ENCODE measurements around the gene CHN1.

- TF ChIP-seq, protein P1, sequence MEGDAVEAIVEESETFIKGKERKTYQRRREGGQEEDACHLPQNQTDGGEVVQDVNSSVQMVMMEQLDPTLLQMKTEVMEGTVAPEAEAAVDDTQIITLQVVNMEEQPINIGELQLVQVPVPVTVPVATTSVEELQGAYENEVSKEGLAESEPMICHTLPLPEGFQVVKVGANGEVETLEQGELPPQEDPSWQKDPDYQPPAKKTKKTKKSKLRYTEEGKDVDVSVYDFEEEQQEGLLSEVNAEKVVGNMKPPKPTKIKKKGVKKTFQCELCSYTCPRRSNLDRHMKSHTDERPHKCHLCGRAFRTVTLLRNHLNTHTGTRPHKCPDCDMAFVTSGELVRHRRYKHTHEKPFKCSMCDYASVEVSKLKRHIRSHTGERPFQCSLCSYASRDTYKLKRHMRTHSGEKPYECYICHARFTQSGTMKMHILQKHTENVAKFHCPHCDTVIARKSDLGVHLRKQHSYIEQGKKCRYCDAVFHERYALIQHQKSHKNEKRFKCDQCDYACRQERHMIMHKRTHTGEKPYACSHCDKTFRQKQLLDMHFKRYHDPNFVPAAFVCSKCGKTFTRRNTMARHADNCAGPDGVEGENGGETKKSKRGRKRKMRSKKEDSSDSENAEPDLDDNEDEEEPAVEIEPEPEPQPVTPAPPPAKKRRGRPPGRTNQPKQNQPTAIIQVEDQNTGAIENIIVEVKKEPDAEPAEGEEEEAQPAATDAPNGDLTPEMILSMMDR (IDR thresholded peaks at IDR 0.05) = no peak
- no peak for TF ChIP-seq POLR2A (IDR thresholded peaks at IDR 0.05)
Measured at GRCh38 chr2:174786066-174786725, 219.0 kb downstream of the CHN1 start.

All from testis (tissue), 2 donors.